KMS-11 (cell line): ENCODE measurements around the gene DOCK11.
"Not testable (repeated sequence)": the region's sequence is repeated elsewhere in the genome, so short reads cannot be mapped to it uniquely, and the experiment has no call there.

ENCODE experiments used
- H2AFZ ChIP-seq: fragments of 200-600 bp; sonication (generic); 2 replicates; pipeline ENCODE4 v1.6.1; 2016; ENCODE audit warnings: antibody characterized with exemption, mixed run types, low read depth
- H3K27ac ChIP-seq: fragments of 200-600 bp; sonication (generic); 2 replicates; pipeline ENCODE4 v1.6.1; 2016; ENCODE audit warnings: mild to moderate bottlenecking, mixed run types
- H3K27me3 ChIP-seq: fragments of 200-600 bp; sonication (generic); 2 replicates; pipeline ENCODE4 v1.6.1; 2017; ENCODE audit warnings: mild to moderate bottlenecking, low read depth, mixed run types, moderate library complexity; ENCODE audit not compliant: insufficient read depth
- H3K36me3 ChIP-seq: fragments of 200-600 bp; sonication (generic); 2 replicates; pipeline ENCODE4 v1.6.1; 2017; ENCODE audit warnings: mild to moderate bottlenecking, mixed run types; ENCODE audit not compliant: insufficient read depth
- H3K4me1 ChIP-seq: fragments of 200-600 bp; sonication (generic); 2 replicates; pipeline ENCODE4 v1.6.1; 2016; ENCODE audit warnings: mild to moderate bottlenecking, low read depth, mixed run types; ENCODE audit not compliant: poor library complexity, severe bottlenecking
- H3K4me2 ChIP-seq: fragments of 200-600 bp; sonication (generic); 2 replicates; pipeline ENCODE4 v1.7.0; 2016; ENCODE audit warnings: mild to moderate bottlenecking, mixed run types
- H3K4me3 ChIP-seq: fragments of 200-600 bp; sonication (generic); IDR thresholded peaks from 2 replicates; pipeline ENCODE4 v1.6.1; 2017; ENCODE audit warnings: low read depth, low read length, mixed read lengths; ENCODE audit not compliant: insufficient read depth
- H3K79me2 ChIP-seq: fragments of 200-600 bp; sonication (generic); 2 replicates; pipeline ENCODE4 v1.6.1; 2016; ENCODE audit warnings: low read depth, mixed run types; ENCODE audit not compliant: insufficient read depth
- H3K9ac ChIP-seq: fragments of 200-600 bp; sonication (generic); 2 replicates; pipeline ENCODE4 v1.6.1; 2016; ENCODE audit warnings: mild to moderate bottlenecking, mixed run types
- H4K20me1 ChIP-seq: fragments of 200-600 bp; sonication (generic); 2 replicates; pipeline ENCODE4 v1.6.1; 2016; ENCODE audit warnings: mild to moderate bottlenecking, mixed run types; ENCODE audit not compliant: insufficient read depth
- CTCF ChIP-seq: fragments of 200-600 bp; sonication (generic); conservative IDR thresholded peaks from 2 replicates; pipeline ENCODE4 v1.6.1; 2017; ENCODE audit warnings: low read depth, mild to moderate bottlenecking, antibody characterized with exemption, low read length, moderate library complexity, mixed read lengths

The DOCK11 gene

GRCh38 chrX:118727686-118728339, 232.2 kb downstream of the DOCK11 start:
- no peak for TF ChIP-seq CTCF
- H3K4me2 ChIP-seq = peak overlapping the region; percentile 79; the same call in 1 of the 2 replicates
- H3K79me2 ChIP-seq = no peaks in the 10 kb centered on the region
- H3K27me3 ChIP-seq = no peaks in the 10 kb centered on the region
- no peaks in the 10 kb centered on the region for H3K36me3 ChIP-seq
- H3K4me3 ChIP-seq = no peak overlapping the region
- H3K9ac ChIP-seq = peak overlapping the region; percentile 44; the same call in 1 of the 2 replicates
- no peak overlapping the region for H3K27ac ChIP-seq
- peaks cover 5% of the 10 kb centered on the region for H3K4me1 ChIP-seq
- H4K20me1 ChIP-seq = no peaks in the 10 kb centered on the region
- peak overlapping the region; percentile 95 for H2AFZ ChIP-seq

- Histone ChIP-seq H3K9ac (no peak overlapping the region), H3K4me2 (no peak overlapping the region)
Measured at GRCh38 chrX:118729042-118729652, 233.5 kb downstream of the DOCK11 start.

GRCh38 chrX:118730500-118731247, 235.1 kb downstream of the DOCK11 start:
- Histone ChIP-seq H2AFZ (no peak overlapping the region), H3K27me3 (no peaks in the 10 kb centered on the region), H3K9ac (no peak overlapping the region), H3K36me3 (no peaks in the 10 kb centered on the region), H4K20me1 (no peaks in the 10 kb centered on the region), H3K4me1 (peaks cover 5% of the 10 kb centered on the region), H3K4me2 (no peak overlapping the region), H3K27ac (no peak overlapping the region), H3K4me3 (no peak overlapping the region), H3K79me2 (no peaks in the 10 kb centered on the region)
- TF ChIP-seq CTCF = no peak

More at GRCh38 chrX:118729042-118729652, 233.5 kb downstream of the DOCK11 start:
- no peak for TF ChIP-seq CTCF
- Histone ChIP-seq H3K27ac (no peak overlapping the region), H3K4me3 (no peak overlapping the region), H3K79me2 (no peaks in the 10 kb centered on the region), H3K27me3 (no peaks in the 10 kb centered on the region), H2AFZ (no peak overlapping the region), H3K4me1 (peaks cover 5% of the 10 kb centered on the region), H3K36me3 (no peaks in the 10 kb centered on the region), H4K20me1 (no peaks in the 10 kb centered on the region)

- H3K79me2 ChIP-seq, H3K9ac ChIP-seq, H2AFZ ChIP-seq, H4K20me1 ChIP-seq, H3K27ac ChIP-seq, H3K27me3 ChIP-seq, H3K36me3 ChIP-seq, H3K4me2 ChIP-seq, H3K4me3 ChIP-seq, H3K4me1 ChIP-seq: not testable (repeated sequence)
Measured at GRCh38 chrX:118732551-118732950, 236.9 kb downstream of the DOCK11 start.
